Iris pigment epithelial cell (primary cell): ENCODE results near the gene NCKAP5.

ENCODE experiments used
- DNase-seq: peaks from one replicate; pipeline ENCODE4 v3.0.0-alpha.2; 2011; ENCODE audit warnings: low read depth

NCKAP5 gene

DNA sequence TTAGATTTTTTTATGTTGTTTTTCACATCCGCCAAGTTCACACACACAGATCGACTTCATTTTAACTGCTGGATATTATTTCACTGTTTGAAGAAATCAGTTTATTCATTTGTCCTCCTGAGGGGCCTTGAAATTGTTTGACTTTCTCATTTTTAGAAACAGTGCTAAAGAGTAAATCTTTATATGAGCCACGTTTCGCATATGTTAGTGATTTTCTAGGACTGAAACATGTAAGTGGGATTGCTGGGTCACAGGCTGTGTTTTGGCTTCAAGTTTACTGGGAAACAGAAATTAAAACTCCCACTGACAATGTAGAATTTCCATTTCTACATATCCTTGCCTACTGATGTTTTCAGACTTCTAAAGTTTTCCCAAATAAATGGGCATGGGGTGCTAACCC lies 363.8 kb downstream of the NCKAP5 start:
- DNase-seq, result no peak

DNA sequence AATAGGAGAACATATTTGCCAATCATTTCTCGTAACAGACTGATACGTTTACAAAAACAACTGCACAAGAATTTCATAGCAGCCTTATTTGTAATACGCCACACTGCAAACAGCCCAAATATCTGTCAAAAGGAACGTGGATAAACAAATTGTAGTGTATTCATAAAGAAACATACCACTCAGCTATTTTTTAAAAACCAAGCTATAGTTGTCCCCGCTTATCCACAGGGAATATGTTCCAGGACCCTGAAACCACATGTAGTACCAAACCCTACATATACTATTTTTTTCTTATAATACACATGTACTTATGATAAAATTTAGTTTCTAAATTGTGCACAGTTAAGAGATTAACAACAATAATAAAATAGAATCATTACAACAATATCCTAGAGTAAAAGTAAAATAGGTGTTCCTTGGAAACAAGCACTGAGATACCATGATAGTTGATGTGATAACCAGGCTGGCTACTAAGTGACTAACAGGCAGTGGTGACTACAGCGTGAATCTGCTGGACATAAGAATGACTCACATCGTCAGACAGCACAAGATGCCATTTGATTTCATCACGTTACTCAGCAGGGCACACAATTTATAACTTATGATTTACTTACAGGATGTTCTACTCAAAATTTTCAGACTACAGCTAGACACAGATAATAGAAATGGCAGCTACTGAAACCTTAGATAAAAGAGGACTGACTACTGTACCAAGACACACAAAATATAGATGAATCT lies 367.4 kb downstream of the NCKAP5 start:
- peak; percentile 98 for DNase-seq

DNA sequence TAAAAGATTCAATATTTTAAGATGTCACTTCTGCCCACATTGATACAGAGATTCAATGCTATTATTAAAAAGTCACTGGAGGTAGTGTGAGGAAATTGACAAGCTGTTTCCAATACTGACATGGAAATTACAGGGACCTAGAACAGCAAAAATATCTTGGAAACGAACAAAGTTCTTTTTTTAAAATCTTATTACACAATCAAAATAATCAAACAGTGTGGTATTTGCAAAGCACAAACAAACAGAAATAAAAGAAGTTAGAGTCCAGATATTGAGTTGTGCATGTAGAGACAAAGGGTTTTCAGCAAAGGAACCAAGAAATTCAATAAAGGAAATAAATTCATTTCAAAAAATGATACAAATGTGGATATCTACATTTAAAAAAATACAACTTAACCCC lies 369.6 kb downstream of the NCKAP5 start:
- DNase-seq, result no peak

DNA sequence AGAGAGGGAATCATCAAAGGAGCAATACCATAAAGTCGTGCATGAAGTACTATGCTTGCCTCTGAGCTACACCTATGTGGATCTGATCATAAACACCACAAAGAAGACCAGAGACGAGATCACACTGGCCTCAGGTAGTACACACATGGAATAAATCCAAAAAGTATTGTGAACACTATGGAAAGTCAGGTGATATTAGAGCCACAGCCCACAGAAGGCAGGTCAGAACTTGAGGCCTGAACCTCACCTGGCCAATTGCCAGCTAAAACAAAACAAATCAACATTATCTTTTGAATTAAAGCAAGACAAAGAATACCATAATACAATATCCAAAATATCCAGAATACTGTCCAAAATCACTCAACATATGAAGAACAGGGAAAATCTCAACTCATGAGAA lies 371.1 kb downstream of the NCKAP5 start:
- no peak for DNase-seq

DNA sequence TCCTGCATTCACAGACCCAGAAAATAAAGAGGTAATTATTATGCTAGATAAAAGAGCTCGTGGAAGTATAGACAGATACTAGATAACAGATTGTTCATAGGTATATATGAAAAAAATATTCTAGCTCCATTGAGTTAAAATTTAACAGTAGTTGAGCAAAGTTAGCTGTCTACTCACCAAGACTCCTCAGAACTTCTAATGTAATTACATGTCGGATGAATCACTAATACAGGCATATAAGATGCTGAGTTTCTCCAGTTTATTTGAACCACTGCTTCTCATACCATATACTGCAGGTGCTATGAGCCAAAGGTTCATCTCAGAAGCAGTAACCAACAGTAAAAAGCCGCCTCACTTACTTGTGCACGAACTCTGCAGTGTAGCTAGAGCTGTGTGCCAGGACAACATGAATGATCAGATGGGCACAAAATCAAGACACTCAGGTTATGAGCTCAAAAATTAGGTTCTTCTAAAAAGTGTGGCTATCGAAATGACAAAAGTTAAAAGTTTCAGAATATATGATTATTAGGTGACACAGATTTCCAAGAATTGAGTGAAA lies 373.4 kb downstream of the NCKAP5 start:
- no peak for DNase-seq

DNA sequence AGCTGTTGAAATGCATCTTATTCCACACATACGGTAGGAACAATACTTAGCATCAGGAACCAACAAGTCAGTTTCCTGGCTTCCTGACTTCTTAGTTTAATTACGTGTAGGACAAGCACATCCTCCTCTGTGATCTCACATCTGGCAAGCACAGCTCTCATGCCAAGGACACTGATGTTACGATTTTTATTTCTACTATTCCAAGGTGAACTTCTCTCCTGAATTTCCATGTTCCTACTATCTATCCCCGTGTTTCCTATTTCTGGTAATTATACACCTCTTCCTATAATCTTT lies 374.0 kb downstream of the NCKAP5 start:
- DNase-seq, result no peak

DNA sequence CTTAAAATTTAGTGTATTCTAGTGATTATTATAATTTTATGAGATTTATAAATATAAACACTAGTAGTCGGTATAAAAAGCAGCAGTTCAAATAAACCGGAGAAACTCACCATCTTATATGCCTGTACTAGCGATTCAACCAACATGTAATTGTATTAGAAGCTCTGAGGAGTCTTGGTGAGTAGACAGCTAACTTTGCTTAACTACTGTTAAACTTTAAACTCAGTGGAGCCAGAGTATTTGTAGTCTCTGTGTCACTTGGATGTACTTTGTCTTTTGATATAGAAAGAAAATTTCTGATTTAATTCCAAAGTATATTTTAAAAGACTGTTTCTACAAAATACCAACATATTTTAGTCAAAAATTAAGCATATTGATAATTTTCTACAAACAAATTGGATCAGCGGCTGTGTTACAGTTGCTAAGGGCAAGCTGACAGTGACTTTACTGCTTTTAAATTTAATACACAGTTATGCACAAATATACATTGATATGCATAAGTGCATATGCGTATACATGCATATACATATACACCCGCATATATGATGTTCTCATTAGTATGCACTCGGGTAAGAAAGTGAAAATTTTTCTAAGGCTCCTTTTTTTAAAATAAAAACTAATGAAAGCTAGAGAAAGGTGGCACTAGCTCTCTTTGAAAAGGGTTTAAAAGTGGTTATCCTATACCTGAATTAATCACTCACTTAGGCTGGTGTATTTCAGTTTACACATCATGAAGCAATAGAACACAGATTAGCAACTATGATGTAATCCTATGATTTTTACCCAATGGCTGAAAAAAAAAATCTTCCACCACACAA lies 374.5 kb downstream of the NCKAP5 start:
- peak; percentile 40 for DNase-seq

DNA sequence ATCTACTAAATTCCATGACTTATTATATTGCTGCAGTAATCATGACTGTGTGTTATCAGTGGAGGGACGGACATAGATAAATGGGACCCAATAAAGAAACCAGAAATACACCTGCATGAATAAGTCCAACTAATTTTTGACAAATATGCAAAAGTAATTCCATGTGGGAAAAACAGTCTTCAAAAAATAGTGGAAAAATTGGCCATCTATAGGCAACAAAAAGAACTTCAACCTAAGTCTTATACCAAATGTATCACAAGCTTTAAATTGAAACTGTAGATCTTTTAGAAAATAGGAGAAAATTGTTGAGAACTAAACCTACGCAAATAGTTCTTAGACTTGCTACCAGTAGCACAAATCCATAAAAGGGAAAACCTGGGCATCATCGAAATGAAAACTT lies 376.2 kb downstream of the NCKAP5 start:
- DNase-seq, result no peak

DNA sequence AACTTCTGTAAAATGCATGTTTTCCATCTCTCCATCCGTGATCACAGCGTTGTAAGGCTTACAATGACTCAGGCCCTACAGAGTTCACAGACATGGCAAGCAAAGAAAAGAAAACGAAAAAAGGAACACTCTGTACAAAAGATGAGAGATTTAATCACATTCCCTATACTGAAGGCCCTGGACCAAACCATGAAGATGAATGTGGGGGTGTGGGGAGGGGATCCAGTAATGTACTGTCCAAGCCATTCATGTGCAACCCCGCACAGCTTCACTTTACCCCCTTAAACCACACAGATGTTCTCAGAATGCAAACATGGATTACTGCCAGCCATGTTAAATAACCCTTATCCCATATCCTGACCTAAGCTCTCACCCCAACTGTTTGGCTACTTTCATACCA lies 391.1 kb downstream of the NCKAP5 start:
- peak; percentile 75 for DNase-seq

DNA sequence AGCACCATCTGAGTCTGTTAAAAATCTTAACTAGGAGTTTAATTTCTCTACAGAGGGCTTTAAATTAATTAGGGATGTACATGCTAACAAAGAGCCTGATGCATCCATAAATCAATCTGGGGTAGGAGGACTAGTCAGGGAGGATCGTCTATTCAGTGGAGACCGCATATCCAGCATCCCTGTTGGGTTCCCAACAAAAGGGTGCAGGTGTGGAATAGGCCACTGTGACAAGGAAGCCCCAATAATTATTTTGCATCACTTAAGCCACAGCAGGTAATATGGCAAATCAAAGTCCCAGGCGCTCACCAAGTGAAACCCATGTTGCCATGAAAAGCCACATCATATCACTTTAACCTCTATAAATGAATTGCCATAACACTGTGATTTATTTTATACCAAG lies 392.3 kb downstream of the NCKAP5 start:
- DNase-seq, result no peak

DNA sequence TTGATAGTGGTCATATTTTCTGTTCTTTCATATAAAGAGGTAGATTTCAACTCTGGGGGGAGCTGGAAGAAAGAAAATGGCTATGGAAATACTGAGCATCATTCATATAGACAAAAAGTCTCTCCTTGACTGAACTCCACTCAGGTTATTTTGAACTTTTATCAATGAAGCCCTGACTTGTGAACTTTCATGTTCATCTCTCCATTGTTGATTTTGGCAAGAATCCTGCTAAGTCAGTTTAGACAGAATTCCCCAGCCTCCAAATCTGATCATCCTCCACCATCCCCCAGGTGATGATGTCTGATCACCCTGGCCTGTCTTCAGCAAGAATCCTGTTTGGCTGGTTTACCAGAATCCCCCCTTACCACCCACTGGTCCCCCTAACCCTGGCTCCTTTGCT lies 395.0 kb downstream of the NCKAP5 start:
- no peak for DNase-seq

DNA sequence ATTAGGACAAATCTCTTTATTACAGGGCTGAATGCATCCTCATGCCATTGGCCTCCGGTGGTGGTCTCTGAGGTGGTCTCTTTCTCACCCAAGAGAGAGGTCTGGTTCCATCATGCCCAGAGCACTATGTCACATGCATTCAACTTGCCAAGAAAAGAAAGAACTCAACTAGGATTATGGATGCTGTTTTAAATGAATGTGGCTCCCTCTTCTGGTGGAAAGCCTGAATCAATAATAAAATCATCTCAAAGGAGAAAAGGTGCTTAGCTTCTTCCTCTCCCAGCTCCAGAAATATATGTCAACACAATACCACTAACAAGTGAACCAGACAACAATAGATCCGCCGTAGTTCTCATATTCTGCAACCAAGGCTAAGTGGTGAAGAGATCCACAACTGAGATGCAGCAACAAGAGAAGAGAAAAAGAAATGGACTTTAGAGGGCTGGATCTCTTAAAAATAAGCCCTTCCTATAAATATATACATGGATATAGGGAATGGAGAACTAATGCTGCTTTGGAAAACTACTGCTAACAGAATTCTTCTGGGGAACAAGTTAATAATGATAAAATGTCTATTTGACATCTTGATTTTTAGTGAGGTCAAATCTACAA lies 396.8 kb downstream of the NCKAP5 start:
- peak; percentile 66 for DNase-seq

DNA sequence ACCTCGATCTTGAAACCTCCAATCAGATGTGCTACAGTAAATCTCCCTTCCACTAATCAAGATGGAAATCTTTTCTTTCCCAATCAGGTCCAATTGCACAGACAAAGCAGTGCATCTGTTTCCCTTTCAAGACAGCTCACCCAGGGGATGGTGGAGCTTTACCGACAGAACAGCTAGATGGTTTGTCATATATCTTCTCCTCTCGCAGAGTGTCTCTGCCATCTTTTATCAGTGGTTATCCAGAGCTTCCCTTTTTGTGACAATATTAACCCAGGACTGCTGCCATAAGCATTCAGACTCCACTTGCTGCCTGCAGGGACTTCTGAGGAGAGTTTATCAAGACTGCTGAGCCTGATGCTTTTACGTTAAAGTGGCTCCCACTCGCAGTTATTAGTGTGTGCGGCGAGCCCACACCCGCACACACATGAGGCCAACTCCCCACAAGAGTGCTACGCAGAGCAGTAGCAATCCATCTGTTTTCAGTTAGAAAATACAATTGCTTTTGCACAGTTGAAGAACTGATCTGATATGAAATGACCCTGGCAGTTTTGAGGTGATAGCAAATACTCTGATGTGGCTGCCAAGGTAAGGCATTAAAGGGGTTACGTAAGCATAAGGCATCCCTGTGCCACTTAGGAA lies 398.9 kb downstream of the NCKAP5 start:
- DNase-seq, result no peak

DNA sequence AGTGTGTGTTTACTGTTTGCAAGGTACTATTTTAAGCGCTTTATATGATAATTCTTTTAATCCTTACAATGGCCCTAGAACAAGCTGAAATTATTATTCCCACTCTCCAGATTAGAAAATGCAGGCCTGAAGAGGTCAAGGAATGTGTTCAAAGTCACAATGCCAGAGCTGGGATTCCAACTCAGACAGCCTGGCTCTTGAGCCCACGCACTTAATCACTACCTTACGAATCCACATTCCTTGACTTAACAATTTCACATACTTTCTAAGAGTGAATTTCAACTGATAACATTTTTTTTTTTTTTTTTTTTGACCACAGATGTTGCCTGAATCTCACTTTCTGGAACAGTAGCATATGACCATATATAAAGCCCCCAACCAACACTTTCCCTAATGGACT lies 400.3 kb downstream of the NCKAP5 start:
- DNase-seq, result no peak

DNA sequence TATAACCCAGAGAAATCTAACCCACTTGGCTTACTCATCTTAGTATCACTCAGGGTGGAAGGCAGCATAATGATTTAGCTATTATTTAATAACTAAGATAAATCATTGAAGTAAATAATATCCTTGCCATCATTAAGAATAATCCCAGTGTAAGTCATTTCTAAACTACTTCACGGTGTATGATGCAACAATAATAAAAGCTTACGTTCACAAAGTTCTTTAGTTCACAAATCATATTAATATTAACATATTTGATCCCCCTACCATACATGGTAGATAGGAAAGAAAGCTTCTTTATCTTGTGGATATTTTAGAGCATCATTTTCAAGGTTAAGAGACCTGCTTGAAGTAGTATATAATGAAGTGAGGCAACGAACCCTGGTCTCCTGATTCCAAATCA lies 401.0 kb downstream of the NCKAP5 start:
- no peak for DNase-seq

DNA sequence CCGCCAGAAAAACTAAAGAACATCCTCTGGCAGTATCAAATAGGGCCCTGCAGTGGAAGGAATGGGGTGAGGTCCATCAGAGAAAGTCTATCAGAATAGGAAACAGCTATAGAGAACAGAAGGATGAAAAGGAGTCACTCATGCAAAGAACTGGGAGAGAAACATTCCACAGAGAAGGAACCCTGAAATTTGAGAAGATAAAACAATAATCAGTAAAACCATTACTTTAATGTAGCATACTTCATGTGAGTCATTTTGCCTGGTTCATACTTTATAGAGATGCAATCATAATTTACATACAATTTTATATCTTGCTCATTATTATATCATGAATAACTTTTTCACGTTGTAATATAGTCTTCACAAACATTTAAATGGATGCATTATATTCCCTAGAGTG lies 402.2 kb downstream of the NCKAP5 start:
- peak; percentile 26 for DNase-seq

DNA sequence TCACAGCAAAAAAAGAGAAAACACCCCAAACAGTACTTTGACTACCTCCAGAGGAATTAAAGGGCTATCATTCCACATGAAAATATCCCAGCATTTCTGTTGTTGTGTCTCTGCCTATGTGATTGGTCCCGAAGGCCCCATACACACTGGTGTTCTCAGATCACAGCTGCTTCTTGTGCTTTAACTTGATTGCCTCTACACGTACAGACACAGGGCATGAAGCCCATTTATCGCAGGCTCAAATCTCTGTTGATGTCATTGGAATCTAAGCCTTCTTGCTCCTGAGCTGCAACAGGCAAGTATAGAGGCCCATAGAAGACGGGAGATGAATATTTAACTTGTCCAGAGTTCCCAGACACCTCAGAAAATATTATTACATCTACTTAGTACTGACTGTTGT lies 405.2 kb downstream of the NCKAP5 start:
- DNase-seq, result no peak

DNA sequence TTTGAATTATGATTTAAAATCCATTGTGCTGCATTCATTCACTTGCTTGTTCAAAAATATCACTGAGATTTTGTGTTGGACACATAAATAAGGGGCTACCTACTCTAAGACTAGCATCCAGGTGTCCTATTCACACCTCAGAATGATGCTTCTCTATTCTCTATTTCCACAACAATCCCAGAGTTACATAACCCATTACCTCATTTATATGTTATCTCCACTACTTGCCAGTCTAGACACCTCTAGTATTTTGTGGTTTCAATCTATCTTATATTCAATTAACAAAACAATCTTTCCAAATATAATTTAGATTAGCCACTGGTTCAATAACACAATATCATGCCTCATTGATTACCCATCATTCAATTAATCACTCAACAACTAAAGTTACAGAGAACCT lies 409.8 kb downstream of the NCKAP5 start:
- DNase-seq, result no peak

DNA sequence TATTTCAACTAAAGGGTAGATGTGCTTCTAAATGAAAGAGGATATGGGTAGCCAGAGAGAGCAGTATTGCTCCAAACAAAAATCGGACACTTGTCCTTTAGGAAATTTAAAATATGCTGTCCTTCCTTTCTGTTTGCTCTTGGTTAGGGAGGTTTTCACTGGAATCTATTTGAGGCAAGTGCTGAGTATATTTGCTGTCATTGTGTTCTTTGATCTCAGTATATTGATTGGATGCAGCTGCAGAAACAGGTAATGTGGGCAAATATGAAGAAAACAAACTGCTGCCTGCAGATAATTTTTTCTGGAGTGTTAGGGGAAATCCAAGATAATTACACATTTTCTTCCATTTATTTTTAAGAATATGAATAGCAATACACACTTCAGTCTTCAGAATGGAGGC lies 410.2 kb downstream of the NCKAP5 start:
- DNase-seq, result no peak

DNA sequence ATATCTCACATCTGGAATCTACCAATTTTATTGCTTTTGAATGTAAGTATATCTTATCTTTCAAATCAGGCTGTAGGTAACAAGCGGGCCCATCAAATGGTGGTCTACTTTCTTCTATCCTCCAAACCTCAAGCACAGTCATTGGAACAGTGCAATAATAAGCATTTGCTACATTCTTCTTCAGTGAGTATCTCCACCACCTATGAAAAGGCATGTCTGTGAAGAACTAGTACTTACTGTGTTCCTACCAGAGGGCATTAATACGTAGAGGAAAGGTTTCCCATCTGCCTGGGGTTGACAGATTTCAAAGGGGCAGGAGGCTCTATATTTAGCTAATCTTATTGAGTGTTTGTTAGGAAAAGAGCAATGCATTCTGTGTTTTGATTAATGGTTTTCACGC lies 411.1 kb downstream of the NCKAP5 start:
- DNase-seq, result no peak

DNA sequence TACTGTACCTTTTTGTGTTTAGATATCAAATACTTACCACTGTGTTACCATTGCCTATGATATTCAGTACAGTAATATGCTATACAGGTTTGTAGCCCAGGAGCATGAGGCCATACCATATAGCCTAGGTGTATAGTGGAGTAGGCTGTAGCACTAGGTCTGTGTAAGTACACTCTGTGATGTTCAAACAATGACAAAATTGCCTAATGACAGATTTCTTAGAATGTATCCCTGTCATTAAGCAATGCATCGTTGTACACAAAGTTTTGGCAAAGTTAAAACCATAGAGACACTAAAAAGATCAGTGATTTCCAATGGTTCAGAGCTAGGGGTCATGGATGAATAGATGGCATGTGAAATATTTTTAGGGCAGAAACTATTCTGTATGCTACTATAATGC lies 415.5 kb downstream of the NCKAP5 start:
- DNase-seq, result no peak

DNA sequence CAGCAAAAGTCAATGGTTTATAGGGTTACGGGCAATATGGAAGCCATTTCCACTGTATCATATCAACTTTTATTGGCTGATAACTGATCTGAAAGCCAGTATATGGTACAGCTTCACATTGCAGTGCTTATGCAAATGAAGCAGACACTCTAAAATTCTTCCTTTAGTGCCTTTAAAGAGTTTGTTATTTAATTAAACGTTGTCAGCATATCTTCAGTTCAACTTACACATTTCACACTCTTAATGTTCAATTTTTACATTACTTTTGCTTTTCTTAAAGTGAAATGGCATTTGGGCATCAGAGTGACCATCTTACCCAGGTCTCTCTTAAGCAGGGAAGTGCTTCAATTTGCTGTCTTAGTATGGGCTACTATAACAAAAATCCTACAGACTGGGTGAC lies 420.1 kb downstream of the NCKAP5 start:
- no peak for DNase-seq

DNA sequence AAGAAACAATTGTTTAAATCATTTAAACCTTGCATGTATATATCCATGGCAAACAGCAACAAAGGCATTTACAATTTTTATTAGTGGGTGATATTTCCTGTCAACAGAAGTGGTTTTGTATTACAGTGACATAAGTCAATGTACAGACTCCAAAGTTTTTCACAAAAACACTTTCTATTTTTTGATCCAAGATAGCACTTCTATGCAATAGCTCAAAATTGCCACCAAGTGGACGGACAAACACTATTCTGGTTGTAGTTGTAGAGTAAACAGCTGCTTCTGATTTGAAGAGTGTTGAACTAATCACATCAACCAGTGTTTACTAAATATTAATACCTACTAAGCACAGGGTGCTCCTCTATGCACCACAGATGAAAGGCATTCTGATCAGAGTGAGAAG lies 421.4 kb downstream of the NCKAP5 start:
- no peak for DNase-seq
